H9 (cell line): ENCODE results near the gene MTF1. TPM values are rescaled to one million over a fixed set of nuclear protein-coding genes. Genes with fewer than 3 reads are reported as not detected.

Source experiments
- DNase-seq: peaks from one replicate; pipeline ENCODE4 v3.0.0-alpha.2; 2017
- H2AFZ ChIP-seq: one replicate; pipeline ENCODE4 v1.6.1; 2013; ENCODE audit warnings: mild to moderate bottlenecking, low read length, control low read depth, moderate library complexity
- H2AK5ac ChIP-seq: 2 replicates; pipeline ENCODE4 v1.6.1; 2013; ENCODE audit warnings: low read length, control low read depth, mixed read lengths; ENCODE audit not compliant: insufficient read length
- H2BK120ac ChIP-seq: one replicate; pipeline ENCODE4 v1.6.1; 2013; ENCODE audit warnings: low read depth, mild to moderate bottlenecking, low read length, control low read depth, inconsistent platforms; ENCODE audit not compliant: poor library complexity, severe bottlenecking
- H2BK12ac ChIP-seq: 2 replicates; pipeline ENCODE4 v1.6.1; 2013; ENCODE audit warnings: low read length, control low read depth, mixed read lengths, low read depth; ENCODE audit not compliant: insufficient read length
- H2BK15ac ChIP-seq: 2 replicates; pipeline ENCODE4 v1.6.1; 2013; ENCODE audit warnings: low read depth, low read length, control low read depth
- H2BK20ac ChIP-seq: one replicate; pipeline ENCODE4 v1.6.1; 2013; ENCODE audit warnings: low read depth, mild to moderate bottlenecking, low read length, control low read depth, inconsistent platforms; ENCODE audit not compliant: poor library complexity, severe bottlenecking
- H2BK5ac ChIP-seq: 2 replicates; pipeline ENCODE4 v1.6.1; 2013; ENCODE audit warnings: low read length, control low read depth, mixed read lengths; ENCODE audit not compliant: insufficient read length
- H3K14ac ChIP-seq: 2 replicates; pipeline ENCODE4 v1.6.1; 2013; ENCODE audit warnings: low read length, control low read depth; ENCODE audit not compliant: insufficient read depth
- H3K18ac ChIP-seq: 2 replicates; pipeline ENCODE4 v1.6.1; 2013; ENCODE audit warnings: low read depth, mild to moderate bottlenecking, mixed read lengths, low read length, control low read depth; ENCODE audit not compliant: insufficient read length
- H3K23ac ChIP-seq: 2 replicates; pipeline ENCODE4 v1.6.1; 2013; ENCODE audit warnings: low read length, control low read depth, mixed read lengths, low read depth; ENCODE audit not compliant: insufficient read length
- H3K23me2 ChIP-seq: 2 replicates; pipeline ENCODE4 v1.6.1; 2013; ENCODE audit warnings: low read depth, mild to moderate bottlenecking, mixed read lengths, low read length, control low read depth; ENCODE audit not compliant: insufficient read length, poor library complexity, severe bottlenecking
- H3K27ac ChIP-seq: 2 replicates; pipeline ENCODE4 v1.5.1; 2013; ENCODE audit warnings: low read length, control low read depth, mixed read lengths, low read depth; ENCODE audit not compliant: insufficient read length
- H3K27me3 ChIP-seq: 2 replicates; pipeline ENCODE4 v1.6.1; 2013; ENCODE audit warnings: low read length, control low read depth, inconsistent platforms; ENCODE audit not compliant: insufficient read depth
- H3K4ac ChIP-seq: 2 replicates; pipeline ENCODE4 v1.6.1; 2013; ENCODE audit warnings: low read depth, mild to moderate bottlenecking, control low read depth, inconsistent platforms, low read length, moderate library complexity
- H3K4me1 ChIP-seq: 2 replicates; pipeline ENCODE4 v1.6.1; 2013; ENCODE audit warnings: low read length, control low read depth, inconsistent platforms; ENCODE audit not compliant: insufficient read depth
- H3K4me2 ChIP-seq: 2 replicates; pipeline ENCODE4 v1.6.1; 2013; ENCODE audit warnings: low read length, control low read depth, mixed read lengths; ENCODE audit not compliant: insufficient read length, insufficient read depth
- H3K56ac ChIP-seq: 2 replicates; pipeline ENCODE4 v1.6.1; 2013; ENCODE audit warnings: low read depth, mild to moderate bottlenecking, mixed read lengths, low read length, control low read depth; ENCODE audit not compliant: insufficient read length
- H3K79me1 ChIP-seq: 2 replicates; pipeline ENCODE4 v1.6.1; 2013; ENCODE audit warnings: low read depth, mild to moderate bottlenecking, moderate library complexity, low read length, control low read depth, inconsistent platforms; ENCODE audit not compliant: insufficient read depth, poor library complexity, severe bottlenecking
- H3K79me2 ChIP-seq: 2 replicates; pipeline ENCODE4 v1.6.1; 2013; ENCODE audit warnings: low read length, control low read depth, inconsistent platforms; ENCODE audit not compliant: insufficient read depth
- H3K9ac ChIP-seq: 2 replicates; pipeline ENCODE4 v1.6.1; 2013; ENCODE audit warnings: low read length, control low read depth, mixed read lengths; ENCODE audit not compliant: insufficient read length; ENCODE audit errors: extremely low read depth
- H3K9me3 ChIP-seq: one replicate; pipeline ENCODE4 v1.6.1; 2013; ENCODE audit warnings: low read depth, low read length, inconsistent platforms; ENCODE audit not compliant: control insufficient read depth
- H3T11ph ChIP-seq: one replicate; pipeline ENCODE4 v1.6.1; 2013; ENCODE audit warnings: mild to moderate bottlenecking, low read length, control low read depth, inconsistent platforms
- H4K20me1 ChIP-seq: one replicate; pipeline ENCODE4 v1.6.1; 2013; ENCODE audit not compliant: control insufficient read depth, insufficient read length, insufficient read depth
- H4K5ac ChIP-seq: 2 replicates; pipeline ENCODE4 v1.6.1; 2013; ENCODE audit warnings: low read depth, mild to moderate bottlenecking, mixed read lengths, low read length, control low read depth; ENCODE audit not compliant: insufficient read length
- H4K8ac ChIP-seq: replicated peaks from 2 replicates; pipeline ENCODE4 v1.6.1; 2013; ENCODE audit warnings: low read length, control low read depth, mixed read lengths, low read depth; ENCODE audit not compliant: insufficient read length
- H4K91ac ChIP-seq: 2 replicates; pipeline ENCODE4 v1.6.1; 2013; ENCODE audit warnings: low read depth, mild to moderate bottlenecking, moderate library complexity, mixed read lengths, low read length, control low read depth; ENCODE audit not compliant: insufficient read length
- H3K27ac Mint-ChIP-seq, 3 experiments: 2 replicates in 2 of 3; 3 replicates in 1 of 3; pipeline ENCODE4 v1.8.0; 2020 to 2021; ENCODE audit warnings: mixed read lengths in 3 of 3, mild to moderate bottlenecking in 1 of 3, moderate library complexity in 1 of 3
- H3K27me3 Mint-ChIP-seq: 2 replicates; pipeline ENCODE4 v1.8.0; 2021; ENCODE audit warnings: low read depth, mild to moderate bottlenecking, moderate library complexity, mixed read lengths
- H3K36me3 Mint-ChIP-seq, 3 experiments: 2 replicates in 2 of 3; 3 replicates in 1 of 3; pipeline ENCODE4 v1.8.0; 2020 to 2021; ENCODE audit warnings: low read depth in 3 of 3, mixed read lengths in 3 of 3; ENCODE audit not compliant: insufficient read depth in 1 of 3
- H3K4me1 Mint-ChIP-seq, 2 experiments: 2 replicates each; pipeline ENCODE4 v1.8.0; 2020; ENCODE audit warnings: mixed read lengths in 2 of 2
- H3K4me3 Mint-ChIP-seq, 2 experiments: 2 replicates in 1 of 2; 3 replicates in 1 of 2; pipeline ENCODE4 v1.8.0; 2020 to 2021; ENCODE audit warnings: mild to moderate bottlenecking in 2 of 2, mixed read lengths in 2 of 2, moderate library complexity in 1 of 2
- H3K9me3 Mint-ChIP-seq, 2 experiments: 2 replicates in 1 of 2; 3 replicates in 1 of 2; pipeline ENCODE4 v1.8.0; 2020; ENCODE audit warnings: mild to moderate bottlenecking in 2 of 2, mixed read lengths in 2 of 2, moderate library complexity in 1 of 2
- CTCF ChIP-seq: fragments of 200-600 bp; sonication (generic); conservative IDR thresholded peaks from 3 replicates; pipeline ENCODE4 v1.8.0; 2021; ENCODE audit warnings: antibody characterized with exemption, mild to moderate bottlenecking
- WGBS: extraction: QIAGEN DNeasy Blood & Tissue Kit; methylation state at CpG from one replicate; pipeline ENCODE4 v1.1.7; 2013; ENCODE audit warnings: missing lambda C conversion rate, low lambda C conversion rate, mixed read lengths; ENCODE audit not compliant: insufficient read length; ENCODE audit errors: extremely low coverage; 5-methylcytosine and 5-hydroxymethylcytosine counted together
- total RNA-seq: library from RNA; stranded (reverse); gene quantifications from 2 replicates; pipeline ENCODE4 v1.2.1, GENCODE V29; 2021

MTF1 gene
- total RNA-seq, 1 experiment from 2014 or later = 17.0 TPM

GRCh38 chr1:37851782-37852210 lies 7.6 kb downstream of the MTF1 start:
- no peaks in the 10 kb centered on the region for H3K4me1 Mint-ChIP-seq
- H3K56ac ChIP-seq = no peak overlapping the region
- no peak overlapping the region for H3K4ac ChIP-seq

More at GRCh38 chr1:37851782-37852210, 7.6 kb downstream of the MTF1 start:
- H3K4me1 ChIP-seq = no peaks in the 10 kb centered on the region
- no peak overlapping the region for H3T11ph ChIP-seq
- H2BK15ac ChIP-seq = no peak overlapping the region
- H3K27ac ChIP-seq = no peak overlapping the region
- H2AFZ ChIP-seq = no peak overlapping the region
- H3K23ac ChIP-seq = no peak overlapping the region
- H3K27me3 ChIP-seq = no peaks in the 10 kb centered on the region
- H4K5ac ChIP-seq = no peak overlapping the region
- no peak overlapping the region for H3K14ac ChIP-seq
- Mint-ChIP-seq H3K27ac (no peak overlapping the region), H3K9me3 (no peaks in the 10 kb centered on the region), H3K4me3 (no peak overlapping the region), H3K36me3 (peaks cover 1 to 16% (median 7%) of the 10 kb centered on the region in 3 experiments; a peak in 5 of 7 replicates), H3K27me3 (no peaks in the 10 kb centered on the region)
- H2AK5ac ChIP-seq = no peak overlapping the region
- H4K8ac ChIP-seq = no peak overlapping the region
- peaks cover 2% of the 10 kb centered on the region; the same call in 1 of the 2 replicates for H3K79me2 ChIP-seq
- H2BK20ac ChIP-seq = no peak overlapping the region
- no peaks in the 10 kb centered on the region for H4K20me1 ChIP-seq
- WGBS = no CpG with 5 or more reads among the region's 2 CpGs
- no peak overlapping the region for H2BK120ac ChIP-seq
- no peak overlapping the region for H2BK12ac ChIP-seq
- no peak for TF ChIP-seq CTCF
- no peak overlapping the region for H3K4me2 ChIP-seq
- H3K79me1 ChIP-seq = peaks cover 8% of the 10 kb centered on the region
- H3K18ac ChIP-seq = no peak overlapping the region
- no peaks in the 10 kb centered on the region for H3K9me3 ChIP-seq
- no peak overlapping the region for H3K9ac ChIP-seq
- H2BK5ac ChIP-seq = no peak overlapping the region
- DNase-seq = no peak
- no peaks in the 10 kb centered on the region for H3K23me2 ChIP-seq
- H4K91ac ChIP-seq = no peak overlapping the region
